22Rv1 (cell line): ENCODE measurements around the gene SRSF6.

ENCODE experiments used
- H3K27ac ChIP-seq: fragments of 450-650 bp; 2 replicates; pipeline ENCODE4 v1.5.1; 2017
- ZFX ChIP-seq: fragments of 450-650 bp; IDR thresholded peaks from 2 replicates; pipeline ENCODE4 v1.6.1; 2017; ENCODE audit warnings: antibody characterized with exemption, borderline replicate concordance
- TF ChIP-seq, protein P1 (sequence below): fragments of 450-650 bp; IDR thresholded peaks from 2 replicates; pipeline ENCODE4 v1.5.1; 2017; ENCODE audit warnings: mild to moderate bottlenecking

Gene SRSF6

DNA sequence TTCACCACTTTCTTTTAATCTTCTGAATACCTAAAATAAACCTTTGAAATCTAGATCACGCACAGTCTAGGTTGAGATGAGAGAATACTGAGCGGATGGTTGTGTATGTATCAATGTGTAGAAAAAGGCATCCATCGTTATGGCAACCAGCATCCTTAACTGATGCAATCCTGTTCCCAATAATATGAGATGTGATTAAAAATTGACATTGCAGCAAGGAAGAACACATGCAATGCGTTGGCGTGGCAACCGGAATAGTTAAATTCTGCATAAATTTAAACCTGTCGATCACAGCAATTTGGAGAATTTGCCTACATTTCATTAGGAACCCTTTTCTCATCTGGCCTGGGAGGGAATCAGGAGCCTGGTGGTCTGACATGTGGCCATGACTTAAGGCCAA, 48.5 kb downstream of the SRSF6 start:
- no peak for TF ChIP-seq ZFX
- TF ChIP-seq, protein P1, sequence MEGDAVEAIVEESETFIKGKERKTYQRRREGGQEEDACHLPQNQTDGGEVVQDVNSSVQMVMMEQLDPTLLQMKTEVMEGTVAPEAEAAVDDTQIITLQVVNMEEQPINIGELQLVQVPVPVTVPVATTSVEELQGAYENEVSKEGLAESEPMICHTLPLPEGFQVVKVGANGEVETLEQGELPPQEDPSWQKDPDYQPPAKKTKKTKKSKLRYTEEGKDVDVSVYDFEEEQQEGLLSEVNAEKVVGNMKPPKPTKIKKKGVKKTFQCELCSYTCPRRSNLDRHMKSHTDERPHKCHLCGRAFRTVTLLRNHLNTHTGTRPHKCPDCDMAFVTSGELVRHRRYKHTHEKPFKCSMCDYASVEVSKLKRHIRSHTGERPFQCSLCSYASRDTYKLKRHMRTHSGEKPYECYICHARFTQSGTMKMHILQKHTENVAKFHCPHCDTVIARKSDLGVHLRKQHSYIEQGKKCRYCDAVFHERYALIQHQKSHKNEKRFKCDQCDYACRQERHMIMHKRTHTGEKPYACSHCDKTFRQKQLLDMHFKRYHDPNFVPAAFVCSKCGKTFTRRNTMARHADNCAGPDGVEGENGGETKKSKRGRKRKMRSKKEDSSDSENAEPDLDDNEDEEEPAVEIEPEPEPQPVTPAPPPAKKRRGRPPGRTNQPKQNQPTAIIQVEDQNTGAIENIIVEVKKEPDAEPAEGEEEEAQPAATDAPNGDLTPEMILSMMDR = no peak
- no peak overlapping the region for H3K27ac ChIP-seq

DNA sequence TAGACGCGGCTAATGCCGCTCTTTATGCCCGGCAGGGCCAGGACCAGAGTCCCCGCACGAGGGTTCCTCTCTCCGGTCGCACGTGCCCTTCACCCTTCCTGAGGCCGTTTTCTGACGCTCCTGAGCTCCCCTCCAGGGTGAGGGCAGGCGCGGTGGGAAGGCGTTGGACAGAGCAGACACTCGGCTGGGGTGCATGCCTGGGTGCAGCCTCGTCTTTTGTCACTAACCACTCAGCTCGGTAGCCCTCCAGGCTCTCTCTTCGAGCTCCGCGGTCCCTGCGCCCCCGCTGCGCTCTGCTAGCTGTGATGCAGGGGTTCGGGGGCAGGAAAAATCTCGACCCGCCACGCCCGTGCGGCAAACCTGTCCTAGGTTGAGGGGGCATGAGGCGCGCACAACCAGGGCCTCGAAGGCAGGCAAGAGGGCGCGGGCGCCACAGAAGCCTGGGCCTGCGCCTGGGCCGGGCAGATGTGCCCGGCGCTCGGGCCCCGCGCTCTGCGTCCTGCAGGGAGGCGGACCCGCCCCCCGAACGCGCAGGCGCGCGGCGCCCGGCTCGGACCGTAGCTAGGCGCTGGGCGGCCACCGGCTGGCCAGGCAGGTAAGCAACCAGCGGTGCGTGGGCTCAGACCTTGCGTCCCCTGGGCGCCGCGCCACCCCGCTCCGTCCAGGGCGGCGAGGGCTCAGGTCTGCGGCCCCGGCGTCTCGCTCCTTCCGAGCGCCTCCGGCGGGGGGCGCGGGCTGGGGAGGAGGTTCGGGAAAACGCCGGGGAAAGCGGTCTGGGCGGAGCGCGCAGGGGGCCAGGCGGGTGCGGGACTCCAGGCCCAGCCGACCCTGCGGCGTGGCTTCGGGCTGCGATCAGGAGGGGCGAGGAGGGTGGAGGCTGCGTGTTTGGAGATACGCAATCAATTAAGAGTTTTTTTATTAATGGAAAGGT, 49.7 kb downstream of the SRSF6 start, which contains the start of gene L3MBTL1:
TSS of gene L3MBTL1 (plus strand) at position 548 of the 931 bp plus-strand sequence. CDS start 5,807 bp downstream, outside the sequence.
- H3K27ac ChIP-seq = 0 out of 2 replicates have a peak within 1 kb of the TSS, but pooled peaks have one; percentile 29
- no peak for TF ChIP-seq ZFX
- TF ChIP-seq, protein P1 = 0 out of 2 replicates have a peak, but pooled peaks have one; percentile 13

DNA sequence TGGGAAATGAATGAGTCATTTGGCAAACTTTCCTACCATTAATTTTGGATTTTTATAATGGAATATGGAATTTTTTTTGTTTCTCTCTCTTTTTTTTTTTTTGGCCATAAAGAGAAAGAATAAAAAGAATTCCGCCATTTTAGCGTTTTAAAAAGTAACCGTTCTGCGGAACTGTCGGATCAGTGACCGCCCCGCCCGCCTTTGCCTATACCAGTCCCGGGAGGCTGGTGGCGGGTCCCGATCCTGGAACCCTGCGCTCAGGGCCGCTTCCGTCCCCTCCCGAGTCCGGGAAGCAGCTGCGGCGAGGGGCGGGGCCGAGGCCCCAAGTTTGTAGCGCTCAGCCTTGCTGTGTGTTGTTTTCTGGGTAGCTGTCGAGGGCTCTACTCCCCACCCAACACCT, 50.4 kb downstream of the SRSF6 start:
- TF ChIP-seq, protein P1 = no peak
- no peak for TF ChIP-seq ZFX

DNA sequence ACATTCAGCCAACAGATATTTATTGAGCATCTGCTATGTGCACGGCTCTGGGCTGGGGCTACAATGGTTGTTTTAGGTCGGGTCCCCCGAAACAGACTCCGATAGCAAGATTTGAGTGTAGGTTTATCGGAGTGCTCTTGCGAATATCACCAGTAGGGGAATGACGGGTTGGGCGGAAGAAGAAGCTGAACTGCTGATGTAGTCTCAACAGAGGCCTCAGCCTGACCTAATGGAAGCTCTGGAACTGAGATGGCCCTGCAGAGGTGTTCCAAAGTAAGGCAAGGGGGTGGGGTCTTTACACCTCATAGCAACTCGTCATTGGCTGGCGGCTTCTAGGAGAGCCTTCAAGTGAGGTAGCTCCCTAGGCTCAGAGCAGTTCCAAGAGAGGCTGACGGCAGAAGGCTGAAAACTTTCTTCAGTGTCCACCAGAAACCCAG, 50.9 kb downstream of the SRSF6 start:
- no peak for TF ChIP-seq ZFX
- TF ChIP-seq, protein P1 = no peak
- no peak overlapping the region for H3K27ac ChIP-seq

More for the DNA sequence above, 50.4 kb downstream of the SRSF6 start:
- H3K27ac ChIP-seq = no peak overlapping the region

DNA sequence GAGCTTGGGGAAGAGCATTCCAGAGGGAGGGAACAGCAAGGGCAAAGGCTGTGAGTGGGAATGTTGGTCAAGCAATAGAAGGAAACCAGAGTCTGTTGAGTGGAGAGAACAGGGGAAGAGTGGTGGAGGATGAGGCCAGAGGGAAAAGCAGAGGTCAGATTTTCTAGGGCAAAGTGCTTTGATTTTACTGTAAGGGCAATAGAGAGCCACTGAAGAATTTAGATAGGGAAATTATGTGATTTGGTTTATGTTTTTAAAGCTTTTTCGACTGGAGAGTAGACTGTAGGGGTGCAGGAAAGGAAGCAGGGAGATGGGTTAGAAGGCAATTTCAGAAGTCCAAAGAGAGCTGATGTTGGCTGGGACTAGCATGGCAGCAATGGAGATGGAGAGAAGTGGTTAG, 54.2 kb downstream of the SRSF6 start:
- no peak overlapping the region for H3K27ac ChIP-seq
- TF ChIP-seq, protein P1 = no peak
- no peak for TF ChIP-seq ZFX

DNA sequence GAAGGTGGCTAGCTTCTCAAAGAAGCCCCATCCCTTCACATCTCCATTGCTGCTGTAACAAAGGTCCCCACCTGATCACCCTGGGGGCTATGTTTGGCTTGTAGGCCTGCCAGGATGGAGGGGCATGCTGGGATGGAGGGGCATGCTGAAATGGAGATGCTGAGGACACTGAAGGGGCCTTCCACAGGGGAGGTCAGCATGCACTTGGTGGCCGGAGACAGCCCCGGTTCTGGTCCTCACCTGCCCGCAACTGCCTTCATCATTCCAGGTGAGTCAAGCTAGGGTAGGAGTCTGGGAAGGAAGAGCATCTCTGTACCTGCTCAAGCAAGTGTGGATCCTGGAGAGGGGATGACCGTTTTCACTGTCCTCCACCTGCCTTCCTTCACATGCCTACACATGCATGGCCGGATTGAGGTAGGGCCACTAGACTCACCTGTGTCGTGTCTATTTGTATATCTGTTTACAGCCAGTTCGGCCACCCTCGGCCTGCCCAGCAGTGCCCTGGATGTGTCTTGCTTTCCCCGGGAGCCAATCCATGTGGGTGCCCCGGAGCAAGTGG, 55.8 kb downstream of the SRSF6 start:
- peak overlapping the region; percentile 60 for H3K27ac ChIP-seq
- TF ChIP-seq, protein P1 = no peak
- no peak for TF ChIP-seq ZFX
